Astrocyte (in vitro differentiated cells and primary cell): Measurements from ENCODE around the gene RAB11FIP3. TPM values are rescaled to one million over a fixed set of nuclear protein-coding genes. Genes with fewer than 3 reads are reported as not detected.
"Not testable (repeated sequence)": the region's sequence is repeated elsewhere in the genome, so short reads cannot be mapped to it uniquely, and the experiment has no call there.

Experiments used
- DNase-seq: peaks from one replicate; pipeline ENCODE4 v3.0.0-alpha.2; 2010; ENCODE audit warnings: low read depth
- FAIRE-seq: peaks from 2 replicates; lab custom pipeline; 2011; peaks lifted over from hg19 to GRCh38; lab: Jason Lieb, UNC
- H2AFZ ChIP-seq: 2 replicates; pipeline ENCODE4 v1.6.0; 2012; ENCODE audit warnings: low read depth, low read length, inconsistent platforms
- H3K27ac ChIP-seq: 2 replicates; pipeline ENCODE4 v1.5.1; 2011; ENCODE audit warnings: low read depth, low read length, inconsistent platforms
- H3K27me3 ChIP-seq: 2 replicates; pipeline ENCODE4 v1.6.0; 2011; ENCODE audit warnings: low read length, inconsistent platforms; ENCODE audit not compliant: insufficient read depth
- H3K36me3 ChIP-seq: 2 replicates; pipeline ENCODE4 v1.5.1; 2011; ENCODE audit warnings: low read length, inconsistent platforms; ENCODE audit not compliant: insufficient read depth
- H3K4me1 ChIP-seq: 2 replicates; pipeline ENCODE4 v1.5.1; 2011; ENCODE audit warnings: low read length, inconsistent platforms; ENCODE audit not compliant: insufficient read depth
- H3K4me2 ChIP-seq: 2 replicates; pipeline ENCODE4 v1.6.0; 2012; ENCODE audit warnings: low read length, inconsistent platforms
- H3K4me3 ChIP-seq: 2 replicates; pipeline ENCODE4 v1.5.1; 2011; ENCODE audit warnings: low read depth, mild to moderate bottlenecking, low read length, inconsistent platforms; ENCODE audit not compliant: insufficient read depth
- H3K79me2 ChIP-seq: 2 replicates; pipeline ENCODE4 v1.6.0; 2012; ENCODE audit warnings: mild to moderate bottlenecking, low read length, inconsistent platforms; ENCODE audit not compliant: insufficient read depth
- H3K9ac ChIP-seq: 2 replicates; pipeline ENCODE4 v1.6.0; 2012; ENCODE audit warnings: mild to moderate bottlenecking, low read length, inconsistent platforms
- H3K9me3 ChIP-seq: 2 replicates; pipeline ENCODE4 v1.5.1; 2012; ENCODE audit warnings: low read depth, mild to moderate bottlenecking, low read length, inconsistent platforms; ENCODE audit not compliant: insufficient read depth
- H4K20me1 ChIP-seq: 2 replicates; pipeline ENCODE4 v1.6.0; 2012; ENCODE audit warnings: low read length, inconsistent platforms; ENCODE audit not compliant: insufficient read depth
- H3K27ac Mint-ChIP-seq: one replicate; pipeline ENCODE4 v1.8.0; 2021; ENCODE audit warnings: mild to moderate bottlenecking, mixed read lengths; ENCODE audit not compliant: unreplicated experiment
- H3K27me3 Mint-ChIP-seq: one replicate; pipeline ENCODE4 v1.8.0; 2021; ENCODE audit warnings: low read depth, mixed read lengths; ENCODE audit not compliant: unreplicated experiment
- H3K36me3 Mint-ChIP-seq: one replicate; pipeline ENCODE4 v1.8.0; 2021; ENCODE audit warnings: low read depth, mixed read lengths; ENCODE audit not compliant: unreplicated experiment
- H3K4me1 Mint-ChIP-seq: one replicate; pipeline ENCODE4 v1.8.0; 2021; ENCODE audit warnings: low read depth, mixed read lengths; ENCODE audit not compliant: unreplicated experiment
- H3K4me3 Mint-ChIP-seq: one replicate; pipeline ENCODE4 v1.8.0; 2021; ENCODE audit warnings: mild to moderate bottlenecking, moderate library complexity, mixed read lengths; ENCODE audit not compliant: unreplicated experiment
- H3K9me3 Mint-ChIP-seq: one replicate; pipeline ENCODE4 v1.8.0; 2021; ENCODE audit warnings: mild to moderate bottlenecking, mixed read lengths; ENCODE audit not compliant: unreplicated experiment
- CTCF ChIP-seq: IDR thresholded peaks from 2 replicates; pipeline ENCODE4 v1.5.1; 2011; ENCODE audit warnings: low read depth, mild to moderate bottlenecking, inconsistent platforms, low read length, moderate library complexity; ENCODE audit not compliant: insufficient read depth
- EZH2 ChIP-seq: IDR thresholded peaks from 2 replicates; pipeline ENCODE4 v1.6.1; 2012; ENCODE audit warnings: mild to moderate bottlenecking, low read length, inconsistent platforms; ENCODE audit not compliant: insufficient read depth
- total RNA-seq: library from RNA; stranded (reverse); gene quantifications from 2 replicates; pipeline ENCODE4 v1.2.1, GENCODE V29; 2021

RAB11FIP3 gene
- total RNA-seq, 1 donor from 2014 or later, result 21.2 TPM

DNA sequence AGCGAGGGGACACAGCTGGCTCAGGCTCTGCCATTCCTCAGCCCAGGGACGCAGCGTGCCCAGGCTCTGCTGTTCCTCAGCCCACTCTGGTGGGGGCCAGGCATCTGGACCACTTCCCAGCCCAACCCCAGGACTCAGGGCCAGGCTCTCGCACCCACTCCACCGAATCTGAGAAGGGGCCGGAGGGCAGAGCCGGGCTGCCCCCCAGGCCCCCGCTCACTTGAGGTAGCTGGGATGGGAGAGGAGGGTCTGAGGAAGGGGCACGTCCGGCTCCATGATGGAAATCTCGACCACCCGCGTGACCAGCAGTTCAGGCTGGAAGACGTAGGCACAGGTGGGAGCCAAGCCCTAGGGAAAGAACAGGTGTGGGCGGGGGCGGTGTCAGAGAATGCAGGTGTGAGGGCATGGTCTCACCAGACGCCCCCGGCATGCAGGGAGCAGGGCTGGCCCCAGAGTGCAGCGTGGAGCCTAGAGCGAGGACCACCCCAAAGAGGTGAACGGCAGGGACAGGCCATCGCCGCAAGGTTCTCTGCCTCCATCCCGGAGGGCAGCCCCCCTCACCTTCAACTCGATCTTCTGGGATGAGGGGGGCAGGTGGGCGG is 48.5 kb upstream of the RAB11FIP3 start:
- Histone ChIP-seq H2AFZ (no peak overlapping the region), H3K9me3 (no peaks in the 10 kb centered on the region), H4K20me1 (peaks cover 30% of the 10 kb centered on the region), H3K4me1 (peaks cover 3% of the 10 kb centered on the region), H3K27ac (no peak overlapping the region), H3K4me3 (no peak overlapping the region), H3K4me2 (no peak overlapping the region), H3K79me2 (peaks cover 25% of the 10 kb centered on the region), H3K36me3 (no peaks in the 10 kb centered on the region), H3K27me3 (no peaks in the 10 kb centered on the region), H3K9ac (no peak overlapping the region)
- H3K36me3 Mint-ChIP-seq, result no peaks in the 10 kb centered on the region
- no peak for DNase-seq
- FAIRE-seq, result no peak
- H3K9me3 Mint-ChIP-seq, result no peaks in the 10 kb centered on the region
- no peak for TF ChIP-seq CTCF
- no peak overlapping the region for H3K27ac Mint-ChIP-seq
- peaks cover 3% of the 10 kb centered on the region for H3K4me1 Mint-ChIP-seq
- H3K27me3 Mint-ChIP-seq, result no peaks in the 10 kb centered on the region
- no peak overlapping the region for H3K4me3 Mint-ChIP-seq

- H2AFZ ChIP-seq, result no peak overlapping the region
- Mint-ChIP-seq H3K27me3 (no peaks in the 10 kb centered on the region), H3K36me3 (no peaks in the 10 kb centered on the region), H3K27ac (no peak overlapping the region), H3K9me3 (no peaks in the 10 kb centered on the region), H3K4me3 (no peak overlapping the region), H3K4me1 (peaks cover 3% of the 10 kb centered on the region)
- no peak overlapping the region for H3K4me3 ChIP-seq
- no peak overlapping the region for H3K9ac ChIP-seq
- H4K20me1 ChIP-seq, result peaks cover 30% of the 10 kb centered on the region
- H3K27me3 ChIP-seq, result no peaks in the 10 kb centered on the region
- H3K79me2 ChIP-seq, result peaks cover 25% of the 10 kb centered on the region
- H3K4me1 ChIP-seq, result peaks cover 7% of the 10 kb centered on the region
- FAIRE-seq (no peak), DNase-seq (no peak)
- H3K4me2 ChIP-seq, result no peak overlapping the region
- H3K36me3 ChIP-seq, result no peaks in the 10 kb centered on the region
- H3K9me3 ChIP-seq, result no peaks in the 10 kb centered on the region
- TF ChIP-seq CTCF, result no peak
- no peak for TF ChIP-seq EZH2
- H3K27ac ChIP-seq, result no peak overlapping the region
Measured at GRCh38 chr16:377419-377951, 48.0 kb upstream of the RAB11FIP3 start.

DNA sequence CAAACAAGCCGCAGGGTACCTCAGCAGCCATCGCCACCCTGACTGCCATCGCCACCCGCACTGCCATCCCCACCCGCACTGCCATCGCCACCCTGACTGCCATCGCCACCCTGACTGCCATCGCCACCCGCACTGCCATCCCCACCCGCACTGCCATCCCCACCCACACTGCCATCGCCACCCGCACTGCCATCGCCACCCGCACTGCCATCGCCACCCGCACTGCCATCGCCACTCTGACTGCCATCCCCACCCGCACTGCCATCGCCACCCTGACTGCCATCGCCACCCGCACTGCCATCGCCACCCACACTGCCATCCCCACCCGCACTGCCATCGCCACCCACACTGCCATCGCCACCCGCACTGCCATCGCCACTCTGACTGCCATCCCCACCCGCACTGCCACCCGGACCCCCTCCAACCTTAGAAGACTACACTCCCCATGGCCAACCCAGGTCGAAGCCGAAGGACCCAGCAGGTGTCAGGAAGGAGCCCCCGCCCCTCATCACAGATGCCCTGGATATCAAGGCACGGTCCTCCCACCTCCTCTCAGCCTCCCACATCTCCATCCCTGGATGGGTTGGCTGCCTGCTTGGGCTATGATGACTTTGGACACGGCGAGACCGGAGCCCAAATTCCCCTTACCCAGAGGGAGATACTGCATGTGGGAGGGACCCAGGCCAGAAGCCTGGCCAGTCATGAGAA is 47.2 kb upstream of the RAB11FIP3 start:
- peaks cover 30% of the 10 kb centered on the region for H4K20me1 ChIP-seq
- not testable (repeated sequence) for H3K36me3 Mint-ChIP-seq, H3K4me1 ChIP-seq, H3K27ac Mint-ChIP-seq, DNase-seq, H2AFZ ChIP-seq, H3K4me2 ChIP-seq, H3K36me3 ChIP-seq, H3K4me3 ChIP-seq, H3K4me3 Mint-ChIP-seq, H3K27me3 ChIP-seq, H3K9me3 ChIP-seq, H3K9me3 Mint-ChIP-seq, H3K4me1 Mint-ChIP-seq, H3K27me3 Mint-ChIP-seq, FAIRE-seq, H3K27ac ChIP-seq, H3K9ac ChIP-seq
- peaks cover 25% of the 10 kb centered on the region for H3K79me2 ChIP-seq
